ENCODE results near the gene ARG1.
"Not testable (repeated sequence)": the region's sequence is repeated elsewhere in the genome, so short reads cannot be mapped to it uniquely, and the experiment has no call there.

The ARG1 gene

GRCh38 chr6:131572686-131573415, at the start of gene ARG1:
Gene ARG1 (plus strand): TSS chr6:131573226. CDS start chr6:131573283, 57 bp downstream.
- no peak for DNase-seq

- no peak for DNase-seq
Measured at GRCh38 chr6:131523988-131524673, 48.9 kb upstream of the ARG1 start.

DNA sequence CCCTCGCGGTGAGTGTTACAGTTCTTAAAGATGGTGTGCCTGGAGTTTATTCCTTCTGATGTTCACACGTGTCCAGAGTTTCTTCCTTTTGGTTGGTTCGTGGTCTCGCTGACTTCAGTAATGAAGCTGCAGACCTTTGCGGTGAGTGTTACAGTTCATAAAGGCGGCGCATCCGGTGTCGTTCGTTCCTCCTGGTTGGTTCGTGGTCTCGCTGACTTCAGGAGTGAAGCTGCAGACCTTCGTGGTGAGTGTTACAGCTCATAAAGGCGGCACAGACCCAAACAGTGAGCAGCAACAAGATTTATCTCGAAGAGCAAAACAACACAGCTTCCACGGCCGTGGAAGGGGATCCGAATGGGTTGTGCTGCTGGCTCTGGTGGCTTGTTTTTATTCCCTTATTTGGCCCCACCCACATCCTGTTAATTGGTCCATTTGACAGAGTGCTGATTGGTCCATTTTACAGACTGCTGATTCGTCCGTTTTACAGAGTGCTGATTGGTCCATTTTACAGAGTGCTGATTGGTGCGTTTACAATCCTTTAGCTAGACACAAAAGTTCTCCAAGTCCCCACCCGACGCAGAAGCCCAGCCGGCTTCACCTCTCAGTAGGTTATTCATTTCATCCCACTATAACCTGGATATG, 48.2 kb upstream of the ARG1 start:
- no peak for DNase-seq

GRCh38 chr6:131530936-131531335, 42.1 kb upstream of the ARG1 start:
- not testable (repeated sequence) for DNase-seq

DNA sequence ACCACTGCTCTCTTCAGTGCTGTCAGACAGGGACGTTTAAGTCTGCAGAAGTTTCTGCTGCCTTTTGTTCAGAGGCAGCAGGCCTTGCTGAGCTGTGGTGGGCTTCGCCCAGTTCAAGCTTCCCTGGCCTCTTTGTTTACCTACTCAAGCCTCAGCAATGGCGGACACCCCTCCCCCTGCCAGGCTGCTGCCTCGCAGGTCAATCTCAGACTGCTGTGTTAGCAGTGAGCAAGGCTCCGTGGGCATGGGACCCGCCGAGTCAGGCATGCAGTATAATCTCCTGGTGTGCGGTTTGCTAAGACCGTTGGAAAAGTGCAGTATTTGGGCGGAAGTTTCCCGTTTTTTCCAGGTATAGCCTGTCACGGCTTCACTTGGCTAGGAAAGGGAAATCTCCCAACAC, 41.3 kb upstream of the ARG1 start:
- DNase-seq = not testable (repeated sequence)

DNA sequence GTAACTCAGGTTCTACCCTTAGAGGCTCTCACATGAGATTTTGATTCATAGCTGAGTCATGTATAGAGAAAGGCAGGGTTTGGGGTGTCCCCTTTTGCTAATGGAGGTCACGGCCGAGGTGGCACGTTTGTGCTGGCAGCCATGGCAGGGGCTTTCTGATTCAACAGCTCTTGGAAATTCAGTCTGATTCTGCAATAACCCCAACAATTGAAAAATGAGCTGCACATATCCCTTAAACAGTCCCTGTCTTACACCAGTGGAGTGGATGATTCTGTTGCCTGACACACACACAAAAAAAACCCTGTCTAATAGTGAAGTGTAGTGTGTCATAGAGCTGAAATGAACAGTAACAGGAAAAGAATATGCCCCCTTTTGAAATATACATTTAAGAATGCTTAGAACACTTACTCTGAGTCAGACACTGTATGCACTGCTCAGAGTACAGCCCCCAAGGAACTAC, 40.4 kb upstream of the ARG1 start:
- DNase-seq = no peak

DNA sequence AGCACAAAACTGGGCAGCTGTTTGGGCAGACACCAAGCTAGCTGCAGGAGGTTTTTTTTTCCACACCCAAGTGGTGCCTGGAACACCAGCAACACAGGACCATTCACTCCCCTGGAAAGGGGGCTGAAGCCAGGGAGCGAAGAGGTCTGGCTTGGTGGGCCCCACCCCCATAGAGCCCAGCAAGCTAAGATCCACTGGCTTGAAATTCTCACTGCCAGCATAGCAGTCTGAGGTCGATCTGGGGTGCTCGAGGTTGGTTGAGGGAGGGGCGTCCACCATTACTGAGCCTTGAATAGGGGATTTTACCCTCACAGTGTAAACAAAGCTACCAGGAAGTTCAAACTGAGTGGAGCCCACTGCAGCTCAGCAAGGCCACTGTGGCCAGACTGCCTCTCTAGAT, 34.4 kb upstream of the ARG1 start:
- not testable (repeated sequence) for DNase-seq

- DNase-seq = no peak
Measured at GRCh38 chr6:131545317-131545716, 27.7 kb upstream of the ARG1 start.

- DNase-seq = no peak
Measured at GRCh38 chr6:131547488-131547887, 25.5 kb upstream of the ARG1 start.

GRCh38 chr6:131548441-131548840, 24.6 kb upstream of the ARG1 start:
- DNase-seq = no peak

- DNase-seq = no peak
Measured at GRCh38 chr6:131549811-131550210, 23.2 kb upstream of the ARG1 start.

DNA sequence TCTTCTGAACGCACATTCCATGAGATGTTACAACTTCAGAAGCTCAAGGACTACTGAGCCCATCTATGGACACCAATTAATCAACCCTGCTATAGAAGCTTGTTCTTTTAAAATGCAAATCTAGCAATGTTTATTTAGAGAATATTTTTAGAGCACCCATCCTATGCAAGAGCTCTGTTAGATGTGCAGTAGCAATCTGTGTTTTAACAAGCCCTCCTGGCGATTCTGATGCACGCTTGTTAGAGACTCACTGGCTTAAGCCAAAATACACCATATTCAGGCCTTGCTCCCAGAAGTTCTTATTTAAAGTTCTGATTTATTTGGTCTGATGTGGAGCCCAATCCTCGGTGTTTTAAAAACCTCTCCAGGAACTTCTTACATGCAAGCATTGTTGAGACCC, 21.1 kb upstream of the ARG1 start:
- DNase-seq = no peak

- DNase-seq = no peak
Measured at GRCh38 chr6:131552572-131552971, 20.5 kb upstream of the ARG1 start.

DNA sequence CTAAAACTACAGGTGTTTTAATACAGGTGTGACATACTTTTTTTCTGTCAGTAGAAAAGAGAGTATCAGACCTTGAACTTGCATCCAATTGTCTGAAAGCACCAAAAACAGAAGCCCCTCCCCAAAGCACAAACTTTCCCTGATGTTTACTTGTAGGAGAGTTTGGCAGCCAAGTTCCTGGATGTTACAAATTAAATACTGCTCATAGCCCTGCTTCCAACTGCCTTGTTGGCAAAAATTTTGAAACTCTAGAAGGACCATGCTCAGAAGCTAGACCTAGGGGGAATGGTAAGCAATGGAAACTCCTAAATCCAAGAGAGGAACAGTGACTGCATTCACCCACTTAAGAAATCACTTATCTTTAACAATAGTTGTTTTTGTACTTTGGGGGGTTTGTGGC, 17.0 kb upstream of the ARG1 start:
- DNase-seq = no peak

DNA sequence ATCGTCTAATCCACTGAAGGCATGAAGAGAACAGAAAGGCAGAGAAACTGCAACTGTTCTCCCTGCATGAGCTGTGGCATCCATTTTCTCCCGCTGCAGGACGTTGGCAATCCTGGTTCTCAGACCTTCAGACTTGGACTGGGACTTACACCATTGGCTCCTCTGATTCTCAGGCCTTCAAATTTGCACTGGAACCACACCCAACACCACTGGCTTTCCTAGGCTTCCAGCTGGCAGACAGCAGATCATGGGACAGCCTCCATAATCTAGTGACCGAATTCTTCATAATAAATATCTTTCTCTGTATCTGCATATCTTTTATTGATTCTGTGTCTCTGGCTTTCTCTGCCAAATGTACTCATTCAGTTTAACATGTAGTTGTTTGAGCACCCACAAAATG, 14.1 kb upstream of the ARG1 start:
- DNase-seq = no peak

GRCh38 chr6:131561925-131562707, 10.9 kb upstream of the ARG1 start:
- no peak for DNase-seq

GRCh38 chr6:131565056-131565455, 8.0 kb upstream of the ARG1 start:
- DNase-seq = no peak

DNA sequence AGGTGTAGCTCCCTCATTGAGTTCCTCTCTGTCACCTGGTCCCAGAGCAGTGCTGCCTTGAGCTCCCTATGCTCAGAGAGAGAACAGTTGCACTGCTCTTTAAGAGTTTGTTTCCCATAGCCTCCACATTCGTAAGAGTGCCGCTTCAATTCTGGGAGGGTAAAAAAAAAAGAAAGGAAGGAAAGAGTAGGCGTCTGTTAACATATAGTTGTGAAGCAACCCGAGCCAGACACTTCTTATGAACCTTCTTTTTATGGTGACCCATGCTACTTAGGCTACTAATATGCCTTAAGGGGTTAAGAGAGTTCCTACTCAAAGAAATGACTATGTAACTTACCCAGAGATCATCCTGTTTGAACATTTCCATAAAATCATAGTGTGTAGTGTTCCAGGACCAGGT, 4.3 kb upstream of the ARG1 start:
- DNase-seq = no peak

- DNase-seq = no peak
Measured at GRCh38 chr6:131574133-131574532, 1.1 kb downstream of the ARG1 start.

DNA sequence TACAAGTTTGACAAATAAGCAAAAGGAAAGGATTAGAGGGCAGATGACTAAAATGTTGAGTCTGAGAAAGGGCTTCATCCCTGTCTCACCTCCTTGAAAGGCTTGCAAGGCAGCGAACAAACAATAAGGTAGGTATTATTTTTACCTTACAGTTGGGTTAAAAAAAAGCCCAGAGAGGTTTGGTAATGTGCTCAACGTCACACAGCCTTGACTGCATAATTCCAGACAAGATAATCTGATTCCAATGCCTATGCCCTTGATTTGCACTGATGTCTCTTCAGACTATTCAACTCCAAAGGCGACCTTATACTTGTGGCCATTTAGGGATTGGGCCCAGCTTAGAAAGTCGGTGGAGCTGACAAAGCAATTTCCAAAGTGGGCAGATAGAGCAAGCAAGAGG, 1.7 kb downstream of the ARG1 start:
- no peak for DNase-seq

DNA sequence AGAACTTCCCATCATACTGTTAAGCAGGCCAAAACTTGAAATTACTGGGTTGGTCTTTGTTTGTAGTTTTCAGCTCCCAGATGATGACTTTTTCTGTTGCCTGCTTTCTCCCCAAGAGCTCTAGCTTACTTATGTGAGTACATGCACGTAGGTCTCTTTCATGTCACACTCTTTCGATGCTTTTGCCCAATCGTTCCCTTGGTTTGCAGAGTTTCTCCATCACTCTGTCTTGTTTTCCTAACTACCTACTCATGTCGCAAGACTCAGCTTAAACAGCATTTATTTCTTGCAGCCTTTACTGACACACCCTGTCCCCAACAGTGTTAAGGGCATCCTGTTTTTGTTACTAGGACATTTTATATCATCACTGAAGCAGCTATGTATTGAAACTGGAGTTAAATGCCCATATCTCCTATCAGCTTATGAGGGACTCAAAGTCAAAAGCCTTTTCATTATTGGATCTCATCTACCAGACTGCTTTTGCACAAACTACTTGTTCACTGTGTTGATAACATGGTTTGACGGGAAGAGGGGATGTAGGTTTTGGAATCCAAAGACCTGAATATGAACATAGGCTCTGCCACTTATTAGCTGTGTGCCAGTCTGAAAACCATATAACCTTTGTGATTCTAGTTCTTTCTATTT, 2.9 kb downstream of the ARG1 start:
- no peak for DNase-seq

DNA sequence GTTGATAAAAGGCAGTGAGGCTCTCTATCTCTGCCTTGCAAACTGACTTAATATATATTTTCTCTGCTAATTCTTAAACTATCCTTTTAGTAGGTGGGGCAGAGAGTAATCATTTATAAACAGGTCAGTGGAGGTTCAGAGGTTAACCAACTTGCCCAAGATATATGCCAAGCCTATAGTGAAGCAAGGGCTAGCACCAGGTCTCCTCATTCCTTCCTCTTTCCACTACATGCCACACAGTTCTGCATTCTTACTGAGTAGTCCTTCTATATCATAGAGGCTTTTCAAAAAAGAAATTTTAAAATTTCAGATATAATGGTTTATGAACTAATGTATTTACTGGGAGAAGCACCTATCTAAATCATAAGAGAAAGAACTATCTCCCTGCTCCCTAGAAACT, 8.5 kb downstream of the ARG1 start:
- no peak for DNase-seq

DNA sequence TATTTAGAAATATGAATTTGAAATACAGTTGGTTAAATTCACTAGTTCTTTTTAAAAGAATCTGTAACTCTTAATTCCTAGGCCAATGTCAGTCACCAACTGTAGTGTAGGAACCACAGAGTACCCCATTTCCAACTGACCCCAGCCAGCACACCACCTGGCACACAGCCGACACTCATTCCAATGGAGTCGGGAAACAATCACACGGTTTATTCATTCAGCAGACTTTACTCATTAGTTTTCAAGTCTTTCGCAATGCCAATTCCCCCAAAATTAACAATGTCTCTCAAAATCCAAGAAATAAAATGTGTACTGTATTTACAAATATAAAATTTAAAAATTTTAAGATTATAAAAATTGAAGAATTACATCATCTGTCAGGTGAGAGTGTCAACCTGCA, 13.5 kb downstream of the ARG1 start:
- DNase-seq = no peak

Data from NCI-H1092 (cell line).